SW 1271 (cell line): ENCODE measurements around the gene BORCS6.

Experiments used
- DNase-seq, 2 experiments: peaks; one replicate each; lab custom pipeline; 2025; lab: John Stamatoyannopoulos, UW

Gene BORCS6

DNA sequence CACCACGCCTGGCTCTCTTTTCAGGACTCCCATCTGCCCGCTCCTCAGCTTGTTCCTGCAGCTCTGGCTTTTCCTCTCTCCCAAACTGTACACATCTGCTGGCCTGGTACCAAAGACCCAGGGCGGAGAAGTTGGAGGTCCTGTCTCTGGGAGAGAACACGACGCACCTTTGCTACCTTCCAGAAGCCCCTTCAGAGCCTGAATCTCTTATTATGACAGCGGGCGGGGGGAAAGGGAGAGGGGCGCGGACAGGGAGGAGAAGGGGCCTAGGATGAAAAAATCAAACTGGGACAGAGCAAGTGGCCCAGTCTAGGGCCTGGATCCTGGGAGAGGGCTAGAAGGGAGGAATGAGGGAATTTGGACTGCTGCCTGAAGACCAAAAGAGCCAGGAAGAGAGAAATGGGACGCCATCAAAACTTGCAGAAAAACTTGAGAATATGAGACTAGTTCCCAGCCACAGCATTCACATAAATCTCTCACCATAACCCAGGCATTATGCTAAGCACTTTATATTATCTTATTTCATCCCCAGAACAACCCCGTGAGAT, 35.3 kb downstream of the BORCS6 start:
- DNase-seq = no peak

GRCh38 chr17:8153957-8154607, 35.9 kb downstream of the BORCS6 start:
- peak; percentile 82 to 95 for DNase-seq

GRCh38 chr17:8153525-8153956, 36.4 kb downstream of the BORCS6 start:
- peak; percentile 53 to 59 for DNase-seq

DNA sequence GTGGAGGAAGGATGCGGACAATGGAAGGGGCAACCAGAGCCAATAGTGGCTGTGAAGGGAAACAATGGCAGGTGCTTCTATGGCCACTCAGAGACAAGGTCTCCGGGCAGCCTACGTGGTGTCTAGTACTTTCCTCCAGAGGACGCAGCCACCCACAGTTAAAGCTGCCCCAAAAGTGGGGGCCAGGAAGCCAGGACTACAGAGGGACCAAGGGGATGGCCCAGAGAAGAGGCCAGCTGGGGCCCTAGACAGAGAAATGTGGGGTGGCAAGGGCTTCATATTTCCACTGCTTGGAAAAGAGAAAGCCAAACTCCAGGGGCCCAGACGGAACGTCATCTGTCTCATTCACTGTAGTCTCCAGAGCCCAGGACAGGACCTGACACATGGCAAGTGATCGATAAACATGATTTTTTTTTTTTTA, 36.9 kb downstream of the BORCS6 start:
- DNase-seq = no peak

GRCh38 chr17:8152112-8152775, 37.7 kb downstream of the BORCS6 start, which contains the start of gene PER1:
TSS of gene PER1 (minus strand) at chr17:8152404. CDS start at chr17:8150706, 1,698 bp downstream.
- peak; percentile 65 to 81 for DNase-seq

GRCh38 chr17:8151641-8152111, 38.3 kb downstream of the BORCS6 start:
- no peak for DNase-seq

- DNase-seq = no peak
These were observed 38.8 kb downstream of the BORCS6 start for GRCh38 chr17:8151120-8151640.

GRCh38 chr17:8150194-8151119, 39.5 kb downstream of the BORCS6 start:
- DNase-seq = no peak

DNA sequence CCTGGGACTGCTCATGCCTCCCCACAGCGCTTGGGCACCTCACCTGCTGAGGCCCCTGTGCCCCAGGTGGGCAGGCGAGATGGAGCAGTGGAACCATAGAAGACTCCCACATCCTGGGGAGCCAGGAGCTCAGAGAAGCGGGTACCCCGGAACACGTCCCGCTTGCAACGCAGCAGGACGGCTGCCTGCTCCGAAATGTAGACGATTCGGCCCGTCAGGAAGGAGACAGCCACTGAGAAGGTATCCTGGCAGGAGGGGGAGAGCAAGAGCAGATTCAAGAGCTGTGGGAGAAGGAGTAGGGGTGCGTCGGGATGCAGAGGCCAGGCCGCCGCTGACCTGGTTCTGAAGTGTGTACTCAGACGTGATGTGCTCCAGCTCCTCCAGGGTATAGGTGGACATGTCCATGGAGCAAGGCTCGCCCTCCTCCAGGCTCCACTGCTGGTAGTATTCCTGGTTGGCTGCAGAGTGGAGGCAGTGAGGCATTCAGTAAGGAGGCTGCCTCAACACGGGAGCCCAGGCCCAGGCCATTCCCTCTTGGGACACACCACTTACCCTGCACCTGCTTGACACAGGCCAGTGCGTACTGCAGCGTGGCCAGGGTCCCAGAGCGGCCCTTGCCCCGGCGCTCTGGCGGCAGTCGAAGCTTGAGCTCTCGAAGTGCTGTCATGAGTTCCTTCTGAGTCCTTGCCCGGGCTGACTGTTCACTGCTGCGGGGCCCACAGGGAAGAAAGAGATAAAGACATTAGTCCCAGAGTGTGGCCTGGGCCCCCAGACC, 40.4 kb downstream of the BORCS6 start:
- no peak for DNase-seq

- DNase-seq = no peak
These were observed 41.4 kb downstream of the BORCS6 start for GRCh38 chr17:8148560-8148959.

DNA sequence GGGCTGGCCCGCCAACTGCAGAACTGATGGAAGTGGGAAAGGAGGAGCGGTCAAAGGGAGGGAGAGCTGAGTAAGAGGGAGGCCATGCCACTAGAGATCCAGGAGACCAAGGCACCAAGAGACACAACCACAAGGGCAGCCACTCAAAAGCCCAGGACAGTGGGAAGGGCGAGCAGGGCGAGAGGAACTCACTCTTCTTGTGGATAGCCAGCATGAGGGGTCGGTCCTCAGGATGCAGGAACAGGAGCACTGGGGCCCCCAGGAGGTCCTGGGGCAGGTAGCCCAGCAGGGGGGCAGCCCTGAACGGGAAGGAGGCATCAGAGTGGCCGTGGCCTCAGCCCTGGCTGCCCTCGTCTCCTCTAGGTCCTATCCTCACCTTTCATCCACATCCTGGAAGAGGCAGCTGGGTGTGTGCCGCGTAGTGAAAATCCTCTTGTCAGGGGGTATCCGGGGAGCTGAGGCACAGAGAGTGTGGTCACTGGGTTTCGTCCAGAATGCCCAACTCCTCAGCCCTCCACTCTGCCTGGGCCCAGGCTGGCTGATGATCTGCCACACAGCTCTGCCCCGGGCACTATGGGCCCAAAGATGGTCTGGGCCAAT, 42.1 kb downstream of the BORCS6 start:
- DNase-seq = no peak

- DNase-seq = no peak
These were observed 42.7 kb downstream of the BORCS6 start for GRCh38 chr17:8147141-8147804.

DNA sequence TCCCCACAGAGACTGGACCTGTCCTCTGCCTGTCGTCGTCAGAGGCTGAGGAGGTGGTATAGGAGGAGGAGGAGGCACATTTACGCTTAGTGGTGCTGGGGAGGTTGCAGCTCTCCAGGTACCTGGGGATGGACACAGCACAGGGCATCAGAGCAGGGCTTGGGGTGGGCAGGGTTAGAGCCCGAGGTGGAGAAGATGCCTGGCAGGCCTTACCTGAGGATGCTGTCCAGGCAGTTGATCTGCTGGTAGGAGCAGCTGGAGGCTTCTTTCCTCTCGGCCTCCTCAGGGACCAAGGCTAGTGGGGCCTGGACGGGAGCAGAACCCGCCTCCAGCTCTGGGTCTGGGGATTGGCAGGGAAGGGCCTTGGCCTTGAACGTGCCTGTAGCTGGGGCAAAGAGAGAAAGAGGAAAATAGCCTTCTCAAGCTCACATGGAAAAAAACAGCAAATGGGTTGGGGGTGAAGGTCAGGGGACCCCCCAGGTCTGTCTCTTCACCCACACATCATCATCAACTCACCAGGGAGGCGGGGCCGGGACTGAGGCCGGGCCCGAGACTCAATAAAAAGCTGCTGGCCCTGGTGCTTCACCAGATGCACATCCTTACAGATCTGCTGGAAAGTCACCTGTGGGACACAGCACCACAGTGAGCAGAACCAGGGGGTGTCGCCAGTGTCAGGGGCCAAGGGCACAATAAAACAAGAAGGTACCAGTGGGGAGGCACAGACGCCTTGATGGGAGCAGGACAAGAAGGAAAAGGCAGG, 43.4 kb downstream of the BORCS6 start:
- no peak for DNase-seq

DNA sequence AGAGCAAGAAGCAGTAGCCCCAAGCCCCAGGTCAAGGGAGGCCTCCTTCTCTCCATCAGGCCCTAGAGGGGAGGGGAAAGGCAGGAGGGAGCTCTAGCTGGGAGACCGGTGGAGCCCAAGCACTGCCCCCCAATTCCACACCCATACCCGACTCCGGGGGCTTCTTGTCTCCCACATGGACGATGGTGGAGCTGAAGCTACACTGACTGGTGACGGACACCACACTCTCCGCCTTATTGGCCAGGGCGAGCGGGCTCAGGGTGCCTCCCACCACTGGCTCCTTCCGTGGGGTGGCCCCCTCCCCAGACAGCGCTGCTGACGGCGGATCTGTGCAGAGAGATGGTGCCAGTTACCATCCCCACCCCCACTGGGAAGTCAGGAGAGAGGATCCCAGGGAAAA, 44.2 kb downstream of the BORCS6 start:
- DNase-seq = no peak

GRCh38 chr17:8144401-8145231, 45.4 kb downstream of the BORCS6 start:
- DNase-seq = no peak

- no peak for DNase-seq
These were observed 46.2 kb downstream of the BORCS6 start for GRCh38 chr17:8143581-8144400.

GRCh38 chr17:8142887-8143580, 46.9 kb downstream of the BORCS6 start:
- no peak for DNase-seq
